H9 (cell line): ENCODE data around the gene PXYLP1. TPM values are rescaled to one million over a fixed set of nuclear protein-coding genes. Genes with fewer than 3 reads are reported as not detected.

Source experiments
- DNase-seq: peaks from one replicate; pipeline ENCODE4 v3.0.0-alpha.2; 2017
- H2AFZ ChIP-seq: one replicate; pipeline ENCODE4 v1.6.1; 2013; ENCODE audit warnings: mild to moderate bottlenecking, low read length, control low read depth, moderate library complexity
- H2AK5ac ChIP-seq: 2 replicates; pipeline ENCODE4 v1.6.1; 2013; ENCODE audit warnings: low read length, control low read depth, mixed read lengths; ENCODE audit not compliant: insufficient read length
- H2BK120ac ChIP-seq: one replicate; pipeline ENCODE4 v1.6.1; 2013; ENCODE audit warnings: low read depth, mild to moderate bottlenecking, low read length, control low read depth, inconsistent platforms; ENCODE audit not compliant: poor library complexity, severe bottlenecking
- H2BK12ac ChIP-seq: 2 replicates; pipeline ENCODE4 v1.6.1; 2013; ENCODE audit warnings: low read length, control low read depth, mixed read lengths, low read depth; ENCODE audit not compliant: insufficient read length
- H2BK15ac ChIP-seq: 2 replicates; pipeline ENCODE4 v1.6.1; 2013; ENCODE audit warnings: low read depth, low read length, control low read depth
- H2BK20ac ChIP-seq: one replicate; pipeline ENCODE4 v1.6.1; 2013; ENCODE audit warnings: low read depth, mild to moderate bottlenecking, low read length, control low read depth, inconsistent platforms; ENCODE audit not compliant: poor library complexity, severe bottlenecking
- H2BK5ac ChIP-seq: 2 replicates; pipeline ENCODE4 v1.6.1; 2013; ENCODE audit warnings: low read length, control low read depth, mixed read lengths; ENCODE audit not compliant: insufficient read length
- H3K14ac ChIP-seq: 2 replicates; pipeline ENCODE4 v1.6.1; 2013; ENCODE audit warnings: low read length, control low read depth; ENCODE audit not compliant: insufficient read depth
- H3K18ac ChIP-seq: 2 replicates; pipeline ENCODE4 v1.6.1; 2013; ENCODE audit warnings: low read depth, mild to moderate bottlenecking, mixed read lengths, low read length, control low read depth; ENCODE audit not compliant: insufficient read length
- H3K23ac ChIP-seq: 2 replicates; pipeline ENCODE4 v1.6.1; 2013; ENCODE audit warnings: low read length, control low read depth, mixed read lengths, low read depth; ENCODE audit not compliant: insufficient read length
- H3K23me2 ChIP-seq: 2 replicates; pipeline ENCODE4 v1.6.1; 2013; ENCODE audit warnings: low read depth, mild to moderate bottlenecking, mixed read lengths, low read length, control low read depth; ENCODE audit not compliant: insufficient read length, poor library complexity, severe bottlenecking
- H3K27ac ChIP-seq: 2 replicates; pipeline ENCODE4 v1.5.1; 2013; ENCODE audit warnings: low read length, control low read depth, mixed read lengths, low read depth; ENCODE audit not compliant: insufficient read length
- H3K27me3 ChIP-seq: 2 replicates; pipeline ENCODE4 v1.6.1; 2013; ENCODE audit warnings: low read length, control low read depth, inconsistent platforms; ENCODE audit not compliant: insufficient read depth
- H3K4ac ChIP-seq: 2 replicates; pipeline ENCODE4 v1.6.1; 2013; ENCODE audit warnings: low read depth, mild to moderate bottlenecking, control low read depth, inconsistent platforms, low read length, moderate library complexity
- H3K4me1 ChIP-seq: 2 replicates; pipeline ENCODE4 v1.6.1; 2013; ENCODE audit warnings: low read length, control low read depth, inconsistent platforms; ENCODE audit not compliant: insufficient read depth
- H3K4me2 ChIP-seq: 2 replicates; pipeline ENCODE4 v1.6.1; 2013; ENCODE audit warnings: low read length, control low read depth, mixed read lengths; ENCODE audit not compliant: insufficient read length, insufficient read depth
- H3K56ac ChIP-seq: 2 replicates; pipeline ENCODE4 v1.6.1; 2013; ENCODE audit warnings: low read depth, mild to moderate bottlenecking, mixed read lengths, low read length, control low read depth; ENCODE audit not compliant: insufficient read length
- H3K79me1 ChIP-seq: 2 replicates; pipeline ENCODE4 v1.6.1; 2013; ENCODE audit warnings: low read depth, mild to moderate bottlenecking, moderate library complexity, low read length, control low read depth, inconsistent platforms; ENCODE audit not compliant: insufficient read depth, poor library complexity, severe bottlenecking
- H3K79me2 ChIP-seq: 2 replicates; pipeline ENCODE4 v1.6.1; 2013; ENCODE audit warnings: low read length, control low read depth, inconsistent platforms; ENCODE audit not compliant: insufficient read depth
- H3K9ac ChIP-seq: 2 replicates; pipeline ENCODE4 v1.6.1; 2013; ENCODE audit warnings: low read length, control low read depth, mixed read lengths; ENCODE audit not compliant: insufficient read length; ENCODE audit errors: extremely low read depth
- H3K9me3 ChIP-seq: one replicate; pipeline ENCODE4 v1.6.1; 2013; ENCODE audit warnings: low read depth, low read length, inconsistent platforms; ENCODE audit not compliant: control insufficient read depth
- H3T11ph ChIP-seq: one replicate; pipeline ENCODE4 v1.6.1; 2013; ENCODE audit warnings: mild to moderate bottlenecking, low read length, control low read depth, inconsistent platforms
- H4K20me1 ChIP-seq: one replicate; pipeline ENCODE4 v1.6.1; 2013; ENCODE audit not compliant: control insufficient read depth, insufficient read length, insufficient read depth
- H4K5ac ChIP-seq: 2 replicates; pipeline ENCODE4 v1.6.1; 2013; ENCODE audit warnings: low read depth, mild to moderate bottlenecking, mixed read lengths, low read length, control low read depth; ENCODE audit not compliant: insufficient read length
- H4K8ac ChIP-seq: replicated peaks from 2 replicates; pipeline ENCODE4 v1.6.1; 2013; ENCODE audit warnings: low read length, control low read depth, mixed read lengths, low read depth; ENCODE audit not compliant: insufficient read length
- H4K91ac ChIP-seq: 2 replicates; pipeline ENCODE4 v1.6.1; 2013; ENCODE audit warnings: low read depth, mild to moderate bottlenecking, moderate library complexity, mixed read lengths, low read length, control low read depth; ENCODE audit not compliant: insufficient read length
- H3K27ac Mint-ChIP-seq, 3 experiments: 2 replicates in 2 of 3; 3 replicates in 1 of 3; pipeline ENCODE4 v1.8.0; 2020 to 2021; ENCODE audit warnings: mixed read lengths in 3 of 3, mild to moderate bottlenecking in 1 of 3, moderate library complexity in 1 of 3
- H3K27me3 Mint-ChIP-seq: 2 replicates; pipeline ENCODE4 v1.8.0; 2021; ENCODE audit warnings: low read depth, mild to moderate bottlenecking, moderate library complexity, mixed read lengths
- H3K36me3 Mint-ChIP-seq, 3 experiments: 2 replicates in 2 of 3; 3 replicates in 1 of 3; pipeline ENCODE4 v1.8.0; 2020 to 2021; ENCODE audit warnings: low read depth in 3 of 3, mixed read lengths in 3 of 3; ENCODE audit not compliant: insufficient read depth in 1 of 3
- H3K4me1 Mint-ChIP-seq, 2 experiments: 2 replicates each; pipeline ENCODE4 v1.8.0; 2020; ENCODE audit warnings: mixed read lengths in 2 of 2
- H3K4me3 Mint-ChIP-seq, 2 experiments: 2 replicates in 1 of 2; 3 replicates in 1 of 2; pipeline ENCODE4 v1.8.0; 2020 to 2021; ENCODE audit warnings: mild to moderate bottlenecking in 2 of 2, mixed read lengths in 2 of 2, moderate library complexity in 1 of 2
- H3K9me3 Mint-ChIP-seq, 2 experiments: 2 replicates in 1 of 2; 3 replicates in 1 of 2; pipeline ENCODE4 v1.8.0; 2020; ENCODE audit warnings: mild to moderate bottlenecking in 2 of 2, mixed read lengths in 2 of 2, moderate library complexity in 1 of 2
- WGBS: extraction: QIAGEN DNeasy Blood & Tissue Kit; methylation state at CpG from one replicate; pipeline ENCODE4 v1.1.7; 2013; ENCODE audit warnings: missing lambda C conversion rate, low lambda C conversion rate, mixed read lengths; ENCODE audit not compliant: insufficient read length; ENCODE audit errors: extremely low coverage; 5-methylcytosine and 5-hydroxymethylcytosine counted together
- total RNA-seq: library from RNA; stranded (reverse); gene quantifications from 2 replicates; pipeline ENCODE4 v1.2.1, GENCODE V29; 2021
- TF ChIP-seq, protein P1 (sequence below): fragments of 200-600 bp; sonication (generic); conservative IDR thresholded peaks from 3 replicates; pipeline ENCODE4 v1.8.0; 2021; ENCODE audit warnings: antibody characterized with exemption, mild to moderate bottlenecking

Gene PXYLP1
- total RNA-seq, 1 experiment from 2014 or later: 17.9 TPM

DNA sequence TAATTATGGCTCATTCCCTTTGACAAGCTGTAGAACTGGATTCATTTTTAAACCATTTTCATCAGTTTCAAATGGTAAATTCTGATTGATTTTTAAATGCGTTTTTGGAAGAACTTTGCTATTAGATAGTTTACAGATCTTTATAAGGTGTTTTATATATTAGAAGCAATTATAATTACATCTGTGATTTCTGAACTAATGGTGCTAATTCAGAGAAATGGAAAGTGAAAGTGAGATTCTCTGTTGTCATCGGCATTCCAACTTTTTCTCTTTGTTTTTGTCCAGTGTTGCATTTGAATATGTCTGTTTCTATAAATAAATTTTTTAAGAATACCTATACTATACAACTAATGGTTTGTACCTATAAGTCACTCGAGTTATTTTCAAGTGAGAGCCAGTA is 62.7 kb downstream of the PXYLP1 start:
- H4K8ac ChIP-seq: no peak overlapping the region
- H2AFZ ChIP-seq: no peak overlapping the region
- H3K79me1 ChIP-seq: no peaks in the 10 kb centered on the region
- H3K56ac ChIP-seq: no peak overlapping the region
- no peaks in the 10 kb centered on the region for H3K23me2 ChIP-seq
- H3K14ac ChIP-seq: no peak overlapping the region
- no CpG with 5 or more reads among the region's 3 CpGs for WGBS
- H3K4me1 ChIP-seq: no peaks in the 10 kb centered on the region
- Mint-ChIP-seq H3K27me3 (no peaks in the 10 kb centered on the region; the same call in 1 of the 2 replicates), H3K9me3 (peaks cover 0 to 2% of the 10 kb centered on the region in 2 experiments; a peak in 2 of 5 replicates), H3K27ac (no peak overlapping the region), H3K4me1 (no peaks in the 10 kb centered on the region), H3K36me3 (peaks cover 2 to 15% (median 15%) of the 10 kb centered on the region in 3 experiments; a peak in 5 of 7 replicates), H3K4me3 (no peak overlapping the region)
- no peak overlapping the region for H3K23ac ChIP-seq
- no peaks in the 10 kb centered on the region for H3K79me2 ChIP-seq
- no peak overlapping the region for H4K5ac ChIP-seq
- no peak overlapping the region for H2BK12ac ChIP-seq
- no peak overlapping the region for H2BK20ac ChIP-seq
- no peak overlapping the region for H2BK120ac ChIP-seq
- H3T11ph ChIP-seq: no peak overlapping the region
- no peak overlapping the region for H4K91ac ChIP-seq
- H4K20me1 ChIP-seq: no peaks in the 10 kb centered on the region
- no peak overlapping the region for H2AK5ac ChIP-seq
- no peak for DNase-seq
- no peak overlapping the region for H3K18ac ChIP-seq
- H2BK15ac ChIP-seq: no peak overlapping the region
- H3K9me3 ChIP-seq: no peaks in the 10 kb centered on the region
- no peak overlapping the region for H2BK5ac ChIP-seq
- TF ChIP-seq, protein P1, sequence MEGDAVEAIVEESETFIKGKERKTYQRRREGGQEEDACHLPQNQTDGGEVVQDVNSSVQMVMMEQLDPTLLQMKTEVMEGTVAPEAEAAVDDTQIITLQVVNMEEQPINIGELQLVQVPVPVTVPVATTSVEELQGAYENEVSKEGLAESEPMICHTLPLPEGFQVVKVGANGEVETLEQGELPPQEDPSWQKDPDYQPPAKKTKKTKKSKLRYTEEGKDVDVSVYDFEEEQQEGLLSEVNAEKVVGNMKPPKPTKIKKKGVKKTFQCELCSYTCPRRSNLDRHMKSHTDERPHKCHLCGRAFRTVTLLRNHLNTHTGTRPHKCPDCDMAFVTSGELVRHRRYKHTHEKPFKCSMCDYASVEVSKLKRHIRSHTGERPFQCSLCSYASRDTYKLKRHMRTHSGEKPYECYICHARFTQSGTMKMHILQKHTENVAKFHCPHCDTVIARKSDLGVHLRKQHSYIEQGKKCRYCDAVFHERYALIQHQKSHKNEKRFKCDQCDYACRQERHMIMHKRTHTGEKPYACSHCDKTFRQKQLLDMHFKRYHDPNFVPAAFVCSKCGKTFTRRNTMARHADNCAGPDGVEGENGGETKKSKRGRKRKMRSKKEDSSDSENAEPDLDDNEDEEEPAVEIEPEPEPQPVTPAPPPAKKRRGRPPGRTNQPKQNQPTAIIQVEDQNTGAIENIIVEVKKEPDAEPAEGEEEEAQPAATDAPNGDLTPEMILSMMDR: no peak
- no peaks in the 10 kb centered on the region for H3K27me3 ChIP-seq
- H3K4ac ChIP-seq: no peak overlapping the region
- no peak overlapping the region for H3K4me2 ChIP-seq
- H3K27ac ChIP-seq: no peak overlapping the region
- H3K9ac ChIP-seq: no peak overlapping the region
